ENCODE measurements around the gene C16orf46.

Gene C16orf46

GRCh38 chr16:81040131-81040530, 36.9 kb downstream of the C16orf46 start:
- Histone ChIP-seq H3K27ac (ENCODE audit: low read length) (no peak overlapping the region), H3K9me3 (ENCODE audit: insufficient read depth, low read depth, low read length) (no peaks in the 10 kb centered on the region), H3K4me1 (ENCODE audit: insufficient read depth, low read length) (no peaks in the 10 kb centered on the region), H3K27me3 (ENCODE audit: insufficient read depth, low read length) (no peaks in the 10 kb centered on the region), H3K4me3 (ENCODE audit: low read length) (no peak overlapping the region), H3K9ac (ENCODE audit: low read depth, low read length) (no peak overlapping the region), H3K36me3 (ENCODE audit: insufficient read depth, low read depth, low read length) (peaks cover 73% of the 10 kb centered on the region)

DNA sequence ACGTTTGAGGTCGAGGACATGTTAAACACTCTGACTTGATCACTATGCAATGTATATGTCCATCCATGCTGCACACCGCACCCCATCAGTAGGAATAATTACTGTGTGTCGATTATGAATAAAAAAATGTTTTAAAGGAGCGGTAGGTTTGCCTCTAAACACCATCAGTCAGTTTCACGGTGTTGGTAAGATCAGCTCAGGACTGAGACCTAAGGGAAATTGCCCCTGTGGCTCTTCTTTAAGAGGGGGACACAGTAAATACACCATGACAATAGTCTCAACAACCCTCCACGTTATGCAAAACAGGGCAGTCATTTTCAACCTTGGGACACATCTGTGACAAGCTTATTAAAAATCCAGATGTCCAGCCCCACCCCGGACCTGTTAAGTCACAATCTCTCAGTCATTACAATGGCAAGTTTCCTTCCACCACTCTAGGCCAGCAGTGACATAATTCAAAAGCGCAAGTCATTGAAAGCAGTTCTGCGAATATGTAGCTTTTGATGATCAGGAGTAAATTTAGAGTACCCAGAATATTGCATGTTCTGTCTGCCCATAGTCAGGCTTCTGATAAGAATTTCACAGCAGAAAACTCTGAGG, 40.2 kb downstream of the C16orf46 start:
- no peaks in the 10 kb centered on the region for H3K27me3 ChIP-seq (ENCODE audit: insufficient read depth, low read length)
- no peaks in the 10 kb centered on the region for H3K4me1 ChIP-seq (ENCODE audit: insufficient read depth, low read length)
- H3K9me3 ChIP-seq (ENCODE audit: insufficient read depth, low read depth, low read length) = peaks cover 6% of the 10 kb centered on the region; the same call in 1 of the 2 replicates
- H3K36me3 ChIP-seq (ENCODE audit: insufficient read depth, low read depth, low read length) = peaks cover 40% of the 10 kb centered on the region
- H3K9ac ChIP-seq (ENCODE audit: low read depth, low read length) = peak overlapping the region; percentile 95
- H3K4me3 ChIP-seq (ENCODE audit: low read length) = peak overlapping the region; percentile 96
- no peak overlapping the region for H3K27ac ChIP-seq (ENCODE audit: low read length)

DNA sequence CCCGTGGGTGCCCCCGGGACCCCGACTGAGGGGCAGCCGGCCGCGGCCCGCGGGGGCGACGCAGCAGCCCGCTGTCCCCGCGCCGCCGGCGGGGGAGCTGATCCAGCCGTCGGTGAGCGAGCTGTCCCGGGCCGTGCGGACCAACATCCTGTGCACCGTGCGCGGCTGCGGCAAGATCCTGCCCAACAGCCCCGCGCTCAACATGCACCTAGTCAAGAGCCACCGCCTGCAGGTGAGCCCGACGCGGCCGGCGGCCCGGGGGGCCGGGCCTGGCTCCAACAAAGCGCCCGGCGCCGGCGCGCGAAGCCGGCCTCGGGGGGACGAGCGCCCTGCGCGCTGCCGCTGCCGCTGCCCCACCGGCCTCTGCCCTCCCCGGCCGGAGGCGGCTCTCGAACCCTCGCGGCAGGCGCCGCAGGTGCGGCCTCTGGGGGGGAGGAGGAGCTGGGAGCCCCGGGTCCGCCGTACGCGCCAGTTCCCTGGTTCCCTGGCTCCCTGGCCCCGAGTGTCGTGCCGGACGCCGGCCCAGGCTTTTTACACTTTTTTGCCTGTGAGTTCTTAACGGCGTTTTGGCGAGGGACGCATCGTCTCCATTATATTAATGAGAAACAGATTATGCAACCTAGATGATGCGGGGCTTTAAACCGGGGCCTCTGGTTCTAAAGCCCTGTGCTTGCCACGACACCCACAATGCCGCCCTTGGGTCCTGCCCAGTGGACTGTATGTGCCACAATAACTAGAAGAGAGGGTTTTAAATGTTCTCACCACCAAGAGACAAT, 40.9 kb downstream of the C16orf46 start:
- H3K36me3 ChIP-seq (ENCODE audit: insufficient read depth, low read depth, low read length) = peaks cover 35% of the 10 kb centered on the region
- H3K4me3 ChIP-seq (ENCODE audit: low read length) = peak overlapping the region; percentile 96
- H3K27me3 ChIP-seq (ENCODE audit: insufficient read depth, low read length) = no peaks in the 10 kb centered on the region
- H3K9ac ChIP-seq (ENCODE audit: low read depth, low read length) = peak overlapping the region; percentile 95
- H3K9me3 ChIP-seq (ENCODE audit: insufficient read depth, low read depth, low read length) = peaks cover 6% of the 10 kb centered on the region; the same call in 1 of the 2 replicates
- H3K27ac ChIP-seq (ENCODE audit: low read length) = no peak overlapping the region
- no peaks in the 10 kb centered on the region for H3K4me1 ChIP-seq (ENCODE audit: insufficient read depth, low read length)

- H3K9me3 ChIP-seq (ENCODE audit: insufficient read depth, low read depth, low read length) = peaks cover 6% of the 10 kb centered on the region; the same call in 1 of the 2 replicates
- peak within 1 kb of the TSS; percentile 95 for H3K9ac ChIP-seq (ENCODE audit: low read depth, low read length)
- H3K4me1 ChIP-seq (ENCODE audit: insufficient read depth, low read length) = no peaks in the 10 kb centered on the region
- peaks cover 30% of the 10 kb centered on the region; the same call in 1 of the 2 replicates for H3K36me3 ChIP-seq (ENCODE audit: insufficient read depth, low read depth, low read length)
- H3K4me3 ChIP-seq (ENCODE audit: low read length) = peak within 1 kb of the TSS; percentile 96
- H3K27me3 ChIP-seq (ENCODE audit: insufficient read depth, low read length) = no peaks in the 10 kb centered on the region
- H3K27ac ChIP-seq (ENCODE audit: low read length) = no peak within 1 kb of the TSS
Observed at GRCh38 chr16:81035398-81035974, 41.6 kb downstream of the C16orf46 start, which contains the start of gene ATMIN. TSS of gene ATMIN (plus strand) at chr16:81035842. CDS start at chr16:81035871, 29 bp downstream.

- H3K27ac ChIP-seq (ENCODE audit: low read length) = no peak overlapping the region
- H3K27me3 ChIP-seq (ENCODE audit: insufficient read depth, low read length) = no peaks in the 10 kb centered on the region
- peaks cover 6% of the 10 kb centered on the region; the same call in 1 of the 2 replicates for H3K9me3 ChIP-seq (ENCODE audit: insufficient read depth, low read depth, low read length)
- H3K4me1 ChIP-seq (ENCODE audit: insufficient read depth, low read length) = no peaks in the 10 kb centered on the region
- no peak overlapping the region for H3K9ac ChIP-seq (ENCODE audit: low read depth, low read length)
- peaks cover 53% of the 10 kb centered on the region for H3K36me3 ChIP-seq (ENCODE audit: insufficient read depth, low read depth, low read length)
- no peak overlapping the region for H3K4me3 ChIP-seq (ENCODE audit: low read length)
Observed at GRCh38 chr16:81029930-81030604, 47.0 kb downstream of the C16orf46 start.

GRCh38 chr16:81026429-81026828, 50.6 kb downstream of the C16orf46 start:
- Histone ChIP-seq H3K36me3 (ENCODE audit: insufficient read depth, low read depth, low read length) (peaks cover 89% of the 10 kb centered on the region), H3K4me3 (ENCODE audit: low read length) (no peak overlapping the region), H3K9ac (ENCODE audit: low read depth, low read length) (no peak overlapping the region)

GRCh38 chr16:81018496-81018895, 58.5 kb downstream of the C16orf46 start:
- no peak overlapping the region for H3K4me3 ChIP-seq (ENCODE audit: low read length)
- no peak overlapping the region for H3K27ac ChIP-seq (ENCODE audit: low read length)
- no peaks in the 10 kb centered on the region for H3K27me3 ChIP-seq (ENCODE audit: insufficient read depth, low read length)
- H3K4me1 ChIP-seq (ENCODE audit: insufficient read depth, low read length) = no peaks in the 10 kb centered on the region
- peaks cover 100% of the 10 kb centered on the region for H3K36me3 ChIP-seq (ENCODE audit: insufficient read depth, low read depth, low read length)
- H3K9ac ChIP-seq (ENCODE audit: low read depth, low read length) = no peak overlapping the region
- H3K9me3 ChIP-seq (ENCODE audit: insufficient read depth, low read depth, low read length) = no peaks in the 10 kb centered on the region

More at GRCh38 chr16:81026429-81026828, 50.6 kb downstream of the C16orf46 start:
- Histone ChIP-seq H3K4me1 (ENCODE audit: insufficient read depth, low read length) (no peaks in the 10 kb centered on the region), H3K9me3 (ENCODE audit: insufficient read depth, low read depth, low read length) (no peaks in the 10 kb centered on the region), H3K27ac (ENCODE audit: low read length) (no peak overlapping the region), H3K27me3 (ENCODE audit: insufficient read depth, low read length) (no peaks in the 10 kb centered on the region)

DNA sequence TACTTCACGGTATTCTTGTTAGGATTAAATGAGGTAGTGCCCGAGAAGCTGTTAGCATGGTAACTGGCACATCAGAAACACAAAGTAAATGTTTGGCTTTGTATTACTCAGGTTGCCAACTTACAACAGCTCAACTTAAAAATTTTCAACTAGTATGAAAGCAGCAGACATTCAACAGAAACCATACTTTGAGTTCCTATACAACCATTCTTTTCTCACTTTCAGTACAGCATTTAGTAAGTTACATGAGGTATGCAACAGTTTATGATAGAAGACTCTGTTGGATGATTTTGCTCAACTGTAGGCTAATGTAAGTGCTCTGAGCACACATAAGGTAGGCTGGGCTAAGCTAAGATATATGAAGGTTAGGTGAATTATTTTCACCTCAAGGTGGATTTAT, 62.4 kb downstream of the C16orf46 start:
- Histone ChIP-seq H3K27me3 (ENCODE audit: insufficient read depth, low read length) (no peaks in the 10 kb centered on the region), H3K9me3 (ENCODE audit: insufficient read depth, low read depth, low read length) (no peaks in the 10 kb centered on the region), H3K9ac (ENCODE audit: low read depth, low read length) (no peak overlapping the region), H3K27ac (ENCODE audit: low read length) (no peak overlapping the region), H3K36me3 (ENCODE audit: insufficient read depth, low read depth, low read length) (peaks cover 98% of the 10 kb centered on the region), H3K4me3 (ENCODE audit: low read length) (no peak overlapping the region), H3K4me1 (ENCODE audit: insufficient read depth, low read length) (no peaks in the 10 kb centered on the region)

- peaks cover 85% of the 10 kb centered on the region for H3K36me3 ChIP-seq (ENCODE audit: insufficient read depth, low read depth, low read length)
- H3K9ac ChIP-seq (ENCODE audit: low read depth, low read length) = no peak overlapping the region
- H3K4me1 ChIP-seq (ENCODE audit: insufficient read depth, low read length) = no peaks in the 10 kb centered on the region
- H3K27ac ChIP-seq (ENCODE audit: low read length) = no peak overlapping the region
- H3K4me3 ChIP-seq (ENCODE audit: low read length) = no peak overlapping the region
- H3K27me3 ChIP-seq (ENCODE audit: insufficient read depth, low read length) = no peaks in the 10 kb centered on the region
- H3K9me3 ChIP-seq (ENCODE audit: insufficient read depth, low read depth, low read length) = no peaks in the 10 kb centered on the region
Observed at GRCh38 chr16:81012974-81013373, 64.1 kb downstream of the C16orf46 start.
